ENCODE data around the gene TCF7.

The TCF7 gene

DNA sequence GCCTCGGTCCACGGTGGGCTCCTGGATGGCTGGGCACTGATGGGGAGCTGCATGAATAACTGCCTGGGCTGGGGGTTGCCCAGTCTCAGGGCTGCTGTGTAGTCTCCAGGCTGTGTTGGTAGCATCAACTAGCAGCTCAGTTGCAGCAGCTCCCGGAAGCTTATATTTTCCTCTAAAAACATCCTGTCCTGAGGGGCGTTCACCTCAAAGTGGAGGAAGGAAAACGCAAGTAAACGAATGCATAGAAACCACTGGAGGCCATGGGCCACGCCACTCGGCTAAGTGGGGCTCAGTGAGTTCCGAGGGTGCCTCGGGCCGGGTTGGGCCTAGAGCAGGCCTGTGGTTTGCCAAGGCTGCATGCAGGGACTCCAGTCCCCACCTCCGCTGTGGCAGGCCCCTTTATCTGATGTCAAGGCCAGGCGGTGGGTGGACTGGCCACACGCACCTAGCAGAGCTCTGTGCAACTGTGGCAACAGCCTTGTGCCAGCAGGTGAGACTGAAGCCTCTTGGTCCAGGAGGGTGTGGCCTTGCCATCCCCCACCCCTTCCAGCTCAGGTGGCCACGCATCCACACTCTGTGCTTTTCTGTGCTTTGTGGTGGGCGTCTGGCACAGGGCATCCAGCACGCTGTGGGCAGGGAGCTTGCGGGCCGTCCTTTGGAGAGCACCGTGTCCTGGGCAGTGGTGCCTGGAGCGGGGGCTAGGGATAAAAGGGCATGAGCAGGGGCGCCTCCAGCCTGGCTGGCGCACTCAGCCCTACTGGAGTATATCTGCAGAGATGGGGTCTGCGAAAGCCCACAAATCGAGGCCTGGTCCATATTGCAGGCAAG is 15.1 kb downstream of the TCF7 start:
- no peak for TF ChIP-seq FOXP2 (optimal IDR thresholded peaks at IDR 0.05; ENCODE audit: control extremely low read depth, extremely low read length, insufficient read depth)
- no peak for TF ChIP-seq POLR2AphosphoS5 (IDR thresholded peaks at IDR 0.05; ENCODE audit: borderline replicate concordance, low read depth, low read length)
- TF ChIP-seq EZH2 (IDR thresholded peaks at IDR 0.05), result no peak
- Histone ChIP-seq H3K9me3 (ENCODE audit: low read depth, low read length) (no peaks in the 10 kb centered on the region), H3K9ac (ENCODE audit: insufficient read length) (no peak overlapping the region), H3K36me3 (ENCODE audit: insufficient read depth, low read length) (peaks cover 5% of the 10 kb centered on the region; the same call in 1 of the 2 replicates), H3K27ac (no peak overlapping the region), H3K4me3 (no peak overlapping the region)
- no peak for DNase-seq (ENCODE audit: low read depth, low spot score)

- Histone ChIP-seq H3K9me3 (ENCODE audit: low read depth, low read length) (no peaks in the 10 kb centered on the region), H3K27ac (no peak overlapping the region), H3K4me3 (no peak overlapping the region), H3K9ac (ENCODE audit: insufficient read length) (no peak overlapping the region), H3K36me3 (ENCODE audit: insufficient read depth, low read length) (peaks cover 6% of the 10 kb centered on the region; the same call in 1 of the 2 replicates)
- DNase-seq (ENCODE audit: low read depth, low spot score), result no peak
- TF ChIP-seq EZH2 (IDR thresholded peaks at IDR 0.05) (no peak), POLR2AphosphoS5 (IDR thresholded peaks at IDR 0.05; ENCODE audit: borderline replicate concordance, low read depth, low read length) (no peak), FOXP2 (optimal IDR thresholded peaks at IDR 0.05; ENCODE audit: control extremely low read depth, extremely low read length, insufficient read depth) (no peak)
Measured at GRCh38 chr5:134130239-134130945, 15.9 kb downstream of the TCF7 start.

GRCh38 chr5:134131165-134131564 is 16.7 kb downstream of the TCF7 start:
- Histone ChIP-seq H3K36me3 (ENCODE audit: insufficient read depth, low read length) (peaks cover 13% of the 10 kb centered on the region; the same call in 1 of the 2 replicates), H3K4me3 (no peak overlapping the region), H3K9ac (ENCODE audit: insufficient read length) (no peak overlapping the region), H3K9me3 (ENCODE audit: low read depth, low read length) (no peaks in the 10 kb centered on the region), H3K27ac (no peak overlapping the region)
- no peak for DNase-seq (ENCODE audit: low read depth, low spot score)
- no peak for TF ChIP-seq EZH2 (IDR thresholded peaks at IDR 0.05)
- no peak for TF ChIP-seq POLR2AphosphoS5 (IDR thresholded peaks at IDR 0.05; ENCODE audit: borderline replicate concordance, low read depth, low read length)
- no peak for TF ChIP-seq FOXP2 (optimal IDR thresholded peaks at IDR 0.05; ENCODE audit: control extremely low read depth, extremely low read length, insufficient read depth)

DNA sequence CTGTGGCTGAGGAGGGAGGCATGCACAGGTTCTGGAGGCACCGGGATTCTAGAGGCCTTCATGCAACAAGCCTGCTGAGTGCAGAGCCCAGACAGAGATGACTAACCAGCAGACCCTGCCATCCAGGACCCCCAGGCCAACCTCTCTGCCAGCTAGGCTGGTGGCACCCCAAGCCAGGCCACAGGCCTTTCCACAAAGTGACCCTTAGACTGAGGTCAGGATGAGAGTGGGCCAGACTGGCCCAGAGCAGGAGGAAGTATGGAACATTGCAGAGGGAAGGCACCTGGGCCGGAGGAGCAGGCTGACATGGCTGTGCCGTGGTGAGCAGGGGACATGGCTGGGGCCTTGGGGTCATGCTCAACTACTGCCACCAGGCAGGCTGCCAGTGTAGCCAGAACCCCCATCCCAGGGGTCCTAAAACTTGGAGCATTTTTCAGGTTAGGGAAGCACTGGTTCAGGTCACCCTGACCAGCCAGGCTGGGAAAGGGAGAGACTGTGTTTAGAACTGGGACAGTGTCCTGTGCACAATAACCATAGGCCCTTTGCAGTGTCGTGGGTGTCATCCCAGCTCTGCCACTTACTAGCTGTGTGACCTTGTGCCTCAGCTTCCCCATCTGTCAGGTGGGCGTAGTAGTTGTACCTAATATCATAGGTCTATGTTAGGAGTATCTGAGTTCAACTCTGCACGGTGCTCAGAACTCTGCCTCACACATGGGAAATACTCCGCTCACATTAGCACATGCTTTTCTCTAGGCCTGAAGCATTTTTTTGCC is 17.3 kb downstream of the TCF7 start:
- Histone ChIP-seq H3K9ac (ENCODE audit: insufficient read length) (no peak overlapping the region), H3K27ac (no peak overlapping the region), H3K4me3 (no peak overlapping the region), H3K9me3 (ENCODE audit: low read depth, low read length) (no peaks in the 10 kb centered on the region), H3K36me3 (ENCODE audit: insufficient read depth, low read length) (peaks cover 18% of the 10 kb centered on the region; the same call in 1 of the 2 replicates)
- no peak for DNase-seq (ENCODE audit: low read depth, low spot score)
- TF ChIP-seq FOXP2 (optimal IDR thresholded peaks at IDR 0.05; ENCODE audit: control extremely low read depth, extremely low read length, insufficient read depth), result no peak
- no peak for TF ChIP-seq POLR2AphosphoS5 (IDR thresholded peaks at IDR 0.05; ENCODE audit: borderline replicate concordance, low read depth, low read length)
- TF ChIP-seq EZH2 (IDR thresholded peaks at IDR 0.05), result no peak

- DNase-seq (ENCODE audit: low read depth, low spot score), result no peak
- H3K36me3 ChIP-seq (ENCODE audit: insufficient read depth, low read length), result peaks cover 20% of the 10 kb centered on the region; the same call in 1 of the 2 replicates
- H3K27ac ChIP-seq, result no peak overlapping the region
- no peak overlapping the region for H3K9ac ChIP-seq (ENCODE audit: insufficient read length)
- no peak overlapping the region for H3K4me3 ChIP-seq
- H3K9me3 ChIP-seq (ENCODE audit: low read depth, low read length), result no peaks in the 10 kb centered on the region
- TF ChIP-seq POLR2AphosphoS5 (IDR thresholded peaks at IDR 0.05; ENCODE audit: borderline replicate concordance, low read depth, low read length) (no peak), FOXP2 (optimal IDR thresholded peaks at IDR 0.05; ENCODE audit: control extremely low read depth, extremely low read length, insufficient read depth) (no peak), EZH2 (IDR thresholded peaks at IDR 0.05) (no peak)
Measured at GRCh38 chr5:134132372-134133187, 18.1 kb downstream of the TCF7 start.

DNA sequence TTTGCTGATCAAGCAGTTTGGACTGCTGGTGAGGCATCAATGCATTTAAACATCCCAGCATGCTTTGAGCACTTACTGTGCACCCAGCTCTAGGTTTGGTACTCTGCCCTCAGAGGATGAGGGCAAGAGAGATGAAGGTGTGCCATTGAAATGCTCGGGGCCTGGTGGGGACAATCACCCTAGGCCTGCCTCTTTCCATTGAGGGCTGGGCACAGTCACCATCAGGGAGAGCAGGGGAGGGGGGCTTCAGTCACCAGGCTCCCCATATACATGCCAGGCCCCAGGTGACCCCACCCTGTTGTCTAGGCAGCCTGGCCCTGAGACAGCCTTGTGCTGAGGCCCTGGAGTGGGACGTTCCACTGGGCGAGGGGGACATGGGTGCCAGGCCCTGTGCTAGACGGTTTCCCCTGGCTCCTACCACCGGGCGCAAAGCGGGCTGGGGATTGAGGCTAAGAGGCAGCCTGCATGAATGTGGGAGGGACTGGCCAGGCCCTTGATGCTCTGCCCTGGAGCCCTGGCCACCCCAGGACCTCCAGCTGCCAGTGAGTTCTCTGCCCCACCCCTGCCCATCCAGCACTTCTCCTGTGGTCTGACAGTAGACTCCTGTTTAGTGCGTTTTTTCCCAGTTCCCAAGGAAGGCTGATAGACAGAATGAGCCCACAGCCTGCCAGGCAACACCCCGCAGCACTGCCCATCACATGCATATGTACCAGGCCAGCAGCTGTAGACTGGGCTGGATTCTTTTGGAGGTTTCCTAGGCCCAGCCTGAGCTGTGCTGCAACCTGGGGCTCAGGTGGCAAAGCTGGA is 18.9 kb downstream of the TCF7 start:
- Histone ChIP-seq H3K9me3 (ENCODE audit: low read depth, low read length) (no peaks in the 10 kb centered on the region), H3K4me3 (no peak overlapping the region), H3K36me3 (ENCODE audit: insufficient read depth, low read length) (peaks cover 20% of the 10 kb centered on the region; the same call in 1 of the 2 replicates), H3K27ac (no peak overlapping the region), H3K9ac (ENCODE audit: insufficient read length) (no peak overlapping the region)
- no peak for TF ChIP-seq FOXP2 (optimal IDR thresholded peaks at IDR 0.05; ENCODE audit: control extremely low read depth, extremely low read length, insufficient read depth)
- TF ChIP-seq EZH2 (IDR thresholded peaks at IDR 0.05), result no peak
- TF ChIP-seq POLR2AphosphoS5 (IDR thresholded peaks at IDR 0.05; ENCODE audit: borderline replicate concordance, low read depth, low read length), result no peak
- no peak for DNase-seq (ENCODE audit: low read depth, low spot score)
